ENCODE results near the gene SLC16A5.

The SLC16A5 gene

GRCh38 chr17:75048249-75048878, 39.4 kb upstream of the SLC16A5 start:
- Histone ChIP-seq H3K36me3 (ENCODE audit: control insufficient read depth in 2 of 2, insufficient read depth in 2 of 2, low read length in 2 of 2) (peaks cover 5 to 14% of the 10 kb centered on the region in 2 donors), H3K27me3 (ENCODE audit: control insufficient read depth in 2 of 2, insufficient read depth in 2 of 2, low read length in 2 of 2) (no peaks in the 10 kb centered on the region), H3K4me1 (ENCODE audit: control insufficient read depth in 2 of 2, insufficient read depth in 2 of 2, low read length in 2 of 2) (peaks cover 10 to 11% of the 10 kb centered on the region in 2 donors), H3K27ac (ENCODE audit: low read depth in 2 of 2, low read length in 2 of 2) (peak overlapping the region in 1 of 2 donors; percentile 65), H3K9me3 (ENCODE audit: control insufficient read depth in 2 of 2, low read length in 2 of 2) (no peaks in the 10 kb centered on the region), H3K4me3 (ENCODE audit: low read length in 2 of 2) (peak overlapping the region in 1 of 2 donors; percentile 85), H3K9ac (ENCODE audit: low read depth in 1 of 2, low read length in 2 of 2) (peak overlapping the region in 1 of 2 donors; percentile 79)

DNA sequence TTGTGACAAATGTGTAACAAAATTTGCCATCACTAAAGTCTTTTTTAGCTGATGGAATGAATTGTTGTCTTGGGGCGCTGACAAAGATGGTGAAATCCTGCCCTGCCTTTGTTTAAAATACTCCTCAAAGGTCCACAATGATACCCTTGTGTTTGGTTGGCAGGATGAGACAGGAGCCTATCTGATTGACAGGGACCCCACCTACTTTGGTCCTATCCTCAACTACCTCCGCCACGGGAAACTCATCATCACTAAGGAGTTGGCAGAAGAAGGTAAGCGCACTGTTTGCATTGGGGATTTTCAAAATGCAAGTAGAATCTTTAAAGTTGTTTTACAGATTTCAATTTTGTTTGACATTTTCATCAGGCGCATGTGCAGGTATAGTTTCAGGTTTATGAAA, 38.7 kb upstream of the SLC16A5 start:
- H3K4me1 ChIP-seq (ENCODE audit: control insufficient read depth in 2 of 2, insufficient read depth in 2 of 2, low read length in 2 of 2): peaks cover 10 to 11% of the 10 kb centered on the region in 2 donors
- no peak overlapping the region for H3K9ac ChIP-seq (ENCODE audit: low read depth in 1 of 2, low read length in 2 of 2)
- no peaks in the 10 kb centered on the region for H3K9me3 ChIP-seq (ENCODE audit: control insufficient read depth in 2 of 2, low read length in 2 of 2)
- H3K36me3 ChIP-seq (ENCODE audit: control insufficient read depth in 2 of 2, insufficient read depth in 2 of 2, low read length in 2 of 2): peaks cover 9 to 14% of the 10 kb centered on the region in 2 donors
- H3K27ac ChIP-seq (ENCODE audit: low read depth in 2 of 2, low read length in 2 of 2): no peak overlapping the region
- H3K27me3 ChIP-seq (ENCODE audit: control insufficient read depth in 2 of 2, insufficient read depth in 2 of 2, low read length in 2 of 2): no peaks in the 10 kb centered on the region
- H3K4me3 ChIP-seq (ENCODE audit: low read length in 2 of 2): no peak overlapping the region

- Histone ChIP-seq H3K4me1 (ENCODE audit: control insufficient read depth in 2 of 2, insufficient read depth in 2 of 2, low read length in 2 of 2) (peaks cover 10 to 11% of the 10 kb centered on the region in 2 donors), H3K9ac (ENCODE audit: low read depth in 1 of 2, low read length in 2 of 2) (no peak overlapping the region), H3K27me3 (ENCODE audit: control insufficient read depth in 2 of 2, insufficient read depth in 2 of 2, low read length in 2 of 2) (no peaks in the 10 kb centered on the region), H3K4me3 (ENCODE audit: low read length in 2 of 2) (no peak overlapping the region), H3K27ac (ENCODE audit: low read depth in 2 of 2, low read length in 2 of 2) (no peak overlapping the region), H3K36me3 (ENCODE audit: control insufficient read depth in 2 of 2, insufficient read depth in 2 of 2, low read length in 2 of 2) (peaks cover 12 to 15% of the 10 kb centered on the region in 2 donors), H3K9me3 (ENCODE audit: control insufficient read depth in 2 of 2, low read length in 2 of 2) (no peaks in the 10 kb centered on the region)
These were observed 38.0 kb upstream of the SLC16A5 start for GRCh38 chr17:75049706-75050105.

- H3K27ac ChIP-seq (ENCODE audit: low read depth in 2 of 2, low read length in 2 of 2): no peak overlapping the region
- peaks cover 7 to 8% of the 10 kb centered on the region in 2 donors for H3K4me1 ChIP-seq (ENCODE audit: control insufficient read depth in 2 of 2, insufficient read depth in 2 of 2, low read length in 2 of 2)
- H3K9me3 ChIP-seq (ENCODE audit: control insufficient read depth in 2 of 2, low read length in 2 of 2): no peaks in the 10 kb centered on the region
- no peaks in the 10 kb centered on the region for H3K27me3 ChIP-seq (ENCODE audit: control insufficient read depth in 2 of 2, insufficient read depth in 2 of 2, low read length in 2 of 2)
- no peak overlapping the region for H3K4me3 ChIP-seq (ENCODE audit: low read length in 2 of 2)
- no peak overlapping the region for H3K9ac ChIP-seq (ENCODE audit: low read depth in 1 of 2, low read length in 2 of 2)
- peaks cover 15 to 19% of the 10 kb centered on the region in 2 donors for H3K36me3 ChIP-seq (ENCODE audit: control insufficient read depth in 2 of 2, insufficient read depth in 2 of 2, low read length in 2 of 2)
These were observed 35.8 kb upstream of the SLC16A5 start for GRCh38 chr17:75051941-75052340.

GRCh38 chr17:75059369-75060345, 28.1 kb upstream of the SLC16A5 start:
- Histone ChIP-seq H3K4me3 (ENCODE audit: low read length in 2 of 2) (no peak overlapping the region), H3K4me1 (ENCODE audit: control insufficient read depth in 2 of 2, insufficient read depth in 2 of 2, low read length in 2 of 2) (peaks cover 0 to 3% of the 10 kb centered on the region in 2 donors), H3K27ac (ENCODE audit: low read depth in 2 of 2, low read length in 2 of 2) (peak overlapping the region; percentile 16 to 29)

GRCh38 chr17:75060434-75061054, 27.2 kb upstream of the SLC16A5 start:
- Histone ChIP-seq H3K27me3 (ENCODE audit: control insufficient read depth in 2 of 2, insufficient read depth in 2 of 2, low read length in 2 of 2) (no peaks in the 10 kb centered on the region), H3K9ac (ENCODE audit: low read depth in 1 of 2, low read length in 2 of 2) (no peak overlapping the region), H3K4me1 (ENCODE audit: control insufficient read depth in 2 of 2, insufficient read depth in 2 of 2, low read length in 2 of 2) (peaks cover 0 to 3% of the 10 kb centered on the region in 2 donors), H3K4me3 (ENCODE audit: low read length in 2 of 2) (no peak overlapping the region), H3K9me3 (ENCODE audit: control insufficient read depth in 2 of 2, low read length in 2 of 2) (no peaks in the 10 kb centered on the region), H3K36me3 (ENCODE audit: control insufficient read depth in 2 of 2, insufficient read depth in 2 of 2, low read length in 2 of 2) (peaks cover 32 to 41% of the 10 kb centered on the region in 2 donors), H3K27ac (ENCODE audit: low read depth in 2 of 2, low read length in 2 of 2) (peak overlapping the region in 1 of 2 donors; percentile 41)

More at GRCh38 chr17:75059369-75060345, 28.1 kb upstream of the SLC16A5 start:
- H3K9ac ChIP-seq (ENCODE audit: low read depth in 1 of 2, low read length in 2 of 2): no peak overlapping the region
- peaks cover 32 to 42% of the 10 kb centered on the region in 2 donors for H3K36me3 ChIP-seq (ENCODE audit: control insufficient read depth in 2 of 2, insufficient read depth in 2 of 2, low read length in 2 of 2)
- H3K9me3 ChIP-seq (ENCODE audit: control insufficient read depth in 2 of 2, low read length in 2 of 2): no peaks in the 10 kb centered on the region
- no peaks in the 10 kb centered on the region for H3K27me3 ChIP-seq (ENCODE audit: control insufficient read depth in 2 of 2, insufficient read depth in 2 of 2, low read length in 2 of 2)

- peaks cover 0 to 3% of the 10 kb centered on the region in 2 donors for H3K4me1 ChIP-seq (ENCODE audit: control insufficient read depth in 2 of 2, insufficient read depth in 2 of 2, low read length in 2 of 2)
- H3K36me3 ChIP-seq (ENCODE audit: control insufficient read depth in 2 of 2, insufficient read depth in 2 of 2, low read length in 2 of 2): peaks cover 32 to 41% of the 10 kb centered on the region in 2 donors
- no peak overlapping the region for H3K27ac ChIP-seq (ENCODE audit: low read depth in 2 of 2, low read length in 2 of 2)
- H3K9ac ChIP-seq (ENCODE audit: low read depth in 1 of 2, low read length in 2 of 2): no peak overlapping the region
- no peak overlapping the region for H3K4me3 ChIP-seq (ENCODE audit: low read length in 2 of 2)
- H3K9me3 ChIP-seq (ENCODE audit: control insufficient read depth in 2 of 2, low read length in 2 of 2): no peaks in the 10 kb centered on the region
- H3K27me3 ChIP-seq (ENCODE audit: control insufficient read depth in 2 of 2, insufficient read depth in 2 of 2, low read length in 2 of 2): no peaks in the 10 kb centered on the region
These were observed 26.7 kb upstream of the SLC16A5 start for GRCh38 chr17:75061055-75061438.

GRCh38 chr17:75061618-75062017, 26.1 kb upstream of the SLC16A5 start:
- H3K27ac ChIP-seq (ENCODE audit: low read depth in 2 of 2, low read length in 2 of 2): no peak overlapping the region
- no peak overlapping the region for H3K9ac ChIP-seq (ENCODE audit: low read depth in 1 of 2, low read length in 2 of 2)
- peaks cover 28 to 41% of the 10 kb centered on the region in 2 donors for H3K36me3 ChIP-seq (ENCODE audit: control insufficient read depth in 2 of 2, insufficient read depth in 2 of 2, low read length in 2 of 2)

GRCh38 chr17:75063201-75063600, 24.6 kb upstream of the SLC16A5 start:
- Histone ChIP-seq H3K36me3 (ENCODE audit: control insufficient read depth in 2 of 2, insufficient read depth in 2 of 2, low read length in 2 of 2) (peaks cover 28 to 41% of the 10 kb centered on the region in 2 donors), H3K9me3 (ENCODE audit: control insufficient read depth in 2 of 2, low read length in 2 of 2) (no peaks in the 10 kb centered on the region), H3K9ac (ENCODE audit: low read depth in 1 of 2, low read length in 2 of 2) (no peak overlapping the region), H3K4me1 (ENCODE audit: control insufficient read depth in 2 of 2, insufficient read depth in 2 of 2, low read length in 2 of 2) (peaks cover 0 to 3% of the 10 kb centered on the region in 2 donors), H3K27me3 (ENCODE audit: control insufficient read depth in 2 of 2, insufficient read depth in 2 of 2, low read length in 2 of 2) (no peaks in the 10 kb centered on the region), H3K4me3 (ENCODE audit: low read length in 2 of 2) (no peak overlapping the region), H3K27ac (ENCODE audit: low read depth in 2 of 2, low read length in 2 of 2) (no peak overlapping the region)

More at GRCh38 chr17:75061618-75062017, 26.1 kb upstream of the SLC16A5 start:
- Histone ChIP-seq H3K4me1 (ENCODE audit: control insufficient read depth in 2 of 2, insufficient read depth in 2 of 2, low read length in 2 of 2) (peaks cover 0 to 3% of the 10 kb centered on the region in 2 donors), H3K9me3 (ENCODE audit: control insufficient read depth in 2 of 2, low read length in 2 of 2) (no peaks in the 10 kb centered on the region), H3K27me3 (ENCODE audit: control insufficient read depth in 2 of 2, insufficient read depth in 2 of 2, low read length in 2 of 2) (no peaks in the 10 kb centered on the region), H3K4me3 (ENCODE audit: low read length in 2 of 2) (no peak overlapping the region)

Data from mucosa of rectum (tissue), 2 donors.